Cortex of kidney (tissue), 1 donor: ENCODE measurements around the gene SPATS1.

ENCODE experiments used
- DNase-seq: peaks from one replicate; lab custom pipeline; 2025; lab: John Stamatoyannopoulos, UW

SPATS1 gene

GRCh38 chr6:44342489-44342888 is at the start of gene SPATS1:
TSS of gene SPATS1 (plus strand) at chr6:44342650. CDS start at chr6:44343096, 446 bp downstream.
- no peak for DNase-seq

GRCh38 chr6:44292661-44293365 is 49.6 kb upstream of the SPATS1 start:
- no peak for DNase-seq

- DNase-seq = no peak
Measured at GRCh38 chr6:44294832-44295791, 47.3 kb upstream of the SPATS1 start.

GRCh38 chr6:44297063-44298038 is 45.1 kb upstream of the SPATS1 start:
- no peak for DNase-seq

GRCh38 chr6:44298055-44298803 is 44.2 kb upstream of the SPATS1 start:
- no peak for DNase-seq

GRCh38 chr6:44298864-44299263 is 43.6 kb upstream of the SPATS1 start:
- no peak for DNase-seq

GRCh38 chr6:44300292-44300823 is 42.1 kb upstream of the SPATS1 start:
- DNase-seq = no peak

- no peak for DNase-seq
Measured at GRCh38 chr6:44301106-44301505, 41.3 kb upstream of the SPATS1 start.

- DNase-seq = no peak
Measured at GRCh38 chr6:44301782-44302564, 40.5 kb upstream of the SPATS1 start.

GRCh38 chr6:44302856-44303255 is 39.6 kb upstream of the SPATS1 start:
- DNase-seq = no peak

- no peak for DNase-seq
Measured at GRCh38 chr6:44303842-44304241, 38.6 kb upstream of the SPATS1 start.

- no peak for DNase-seq
Measured at GRCh38 chr6:44304282-44305199, 37.9 kb upstream of the SPATS1 start.

- no peak for DNase-seq
Measured at GRCh38 chr6:44305200-44305725, 37.2 kb upstream of the SPATS1 start.

- no peak for DNase-seq
Measured at GRCh38 chr6:44306710-44307109, 35.7 kb upstream of the SPATS1 start.

- DNase-seq = no peak
Measured at GRCh38 chr6:44307217-44307616, 35.2 kb upstream of the SPATS1 start.

GRCh38 chr6:44309092-44309491 is 33.4 kb upstream of the SPATS1 start:
- no peak for DNase-seq

GRCh38 chr6:44309631-44310030 is 32.8 kb upstream of the SPATS1 start:
- DNase-seq = no peak

- no peak for DNase-seq
Measured at GRCh38 chr6:44310241-44310640, 32.2 kb upstream of the SPATS1 start.

GRCh38 chr6:44311304-44311703 is 31.1 kb upstream of the SPATS1 start:
- no peak for DNase-seq
